Astrocyte (in vitro differentiated cells and primary cell): ENCODE data around the gene IQGAP2.

Experiments
- CTCF ChIP-seq: IDR thresholded peaks from 2 replicates; pipeline ENCODE4 v1.5.1; 2011; ENCODE audit warnings: low read depth, mild to moderate bottlenecking, inconsistent platforms, low read length, moderate library complexity; ENCODE audit not compliant: insufficient read depth
- EZH2 ChIP-seq: IDR thresholded peaks from 2 replicates; pipeline ENCODE4 v1.6.1; 2012; ENCODE audit warnings: mild to moderate bottlenecking, low read length, inconsistent platforms; ENCODE audit not compliant: insufficient read depth

- TF ChIP-seq CTCF (no peak), EZH2 (no peak)
Measured at GRCh38 chr5:76565009-76565408, 161.9 kb downstream of the IQGAP2 start.
